Esophagus muscularis mucosa (tissue), 4 donors: Measurements from ENCODE around the gene LAGE3. TPM values are rescaled to one million over a fixed set of nuclear protein-coding genes. Genes with fewer than 3 reads are reported as not detected.

Experiments used
- DNase-seq: peaks from one replicate; pipeline ENCODE4 v3.0.0-alpha.2; 2017; ENCODE audit errors: extremely low spot score
- H3K27ac ChIP-seq, 4 donors: fragments of 200-600 bp; sonication (generic); replicated peaks in 1 of 4; 1 replicate in 3 of 4; 2 replicates in 1 of 4; pipeline ENCODE4 v1.5.1; 2016 to 2019; ENCODE audit warnings: mild to moderate bottlenecking in 1 of 4
- H3K27me3 ChIP-seq, 4 donors: fragments of 200-600 bp; sonication (generic); one replicate each; pipeline versions ENCODE4 v1.5.1 to v1.6.0; 2016 to 2019
- H3K36me3 ChIP-seq, 4 donors: fragments of 200-600 bp; sonication (generic); one replicate each; pipeline ENCODE4 v1.5.1; 2016 to 2019
- H3K4me1 ChIP-seq, 4 donors: fragments of 200-600 bp; sonication (generic); one replicate each; pipeline ENCODE4 v1.5.1; 2016 to 2019
- H3K4me3 ChIP-seq, 4 donors: fragments of 200-600 bp; sonication (generic); 1 replicate in 2 of 4; 2 replicates in 2 of 4; pipeline ENCODE4 v1.5.1; 2016 to 2019; ENCODE audit warnings: mild to moderate bottlenecking in 4 of 4, moderate library complexity in 1 of 4
- H3K9me3 ChIP-seq, 4 donors: fragments of 200-600 bp; sonication (generic); 1 replicate in 3 of 4; 2 replicates in 1 of 4; pipeline ENCODE4 v1.5.1; 2016 to 2019
- CTCF ChIP-seq, 3 experiments: fragments of 200-600 bp in 2 of 3; fragments of 450-650 bp in 1 of 3; sonication (generic) in 2 of 3; IDR thresholded peaks; one replicate each; pipeline ENCODE4 v1.5.1; 2017 to 2019; ENCODE audit warnings: antibody characterized with exemption in 3 of 3, mild to moderate bottlenecking in 2 of 3, moderate library complexity in 1 of 3
- EP300 ChIP-seq: sonication (generic); formaldehyde crosslinking; IDR thresholded peaks from one replicate; pipeline ENCODE4 v1.6.1; 2017; ENCODE audit warnings: antibody characterized with exemption
- POLR2A ChIP-seq: fragments of 450-650 bp; IDR thresholded peaks from one replicate; pipeline ENCODE4 v1.6.1; 2017; ENCODE audit warnings: antibody characterized with exemption, moderate library complexity, mild to moderate bottlenecking, low read depth
- POLR2AphosphoS5 ChIP-seq, 2 donors: sonication (generic); formaldehyde crosslinking; IDR thresholded peaks; one replicate each; pipeline ENCODE4 v1.6.1; 2017; ENCODE audit warnings: antibody characterized with exemption in 2 of 2
- WGBS: methylation state at CpG from one replicate; pipeline ENCODE4 v1.1.5; 2018; 5-methylcytosine and 5-hydroxymethylcytosine counted together
- intact Hi-C: fragments of 100-400 bp; cut with DNase I; formaldehyde crosslinking; loops from one replicate; pipeline ENCODE4 v1.15.1; 2023
- total RNA-seq, 4 donors: library from RNA; depleted of rRNA; stranded (reverse); fragments of >200 nt; gene quantifications; one replicate each; pipeline versions ENCODE4 v1.1.0 to v1.2.1, GENCODE V29; 2016

Gene LAGE3
- total RNA-seq, 4 donors from 2014 or later: 14.1 to 21.7 (median 16.9) TPM

GRCh38 chrX:154481195-154481594, 2.1 kb upstream of the LAGE3 start:
- 85% methylated on average over 5 of the region's 5 CpGs for WGBS
- DNase-seq: no peak
- TF ChIP-seq EP300 (no peak), CTCF (IDR thresholded peaks at IDR 0.05) (no peak), POLR2AphosphoS5 (IDR thresholded peaks at IDR 0.05) (no peak), POLR2A (no peak)
- H3K4me1 ChIP-seq: peaks cover 11 to 32% (median 32%) of the 10 kb centered on the region in 4 donors
- intact Hi-C loops: no loop called here
- H3K27me3 ChIP-seq: no peaks in the 10 kb centered on the region
- no peak overlapping the region for H3K4me3 ChIP-seq
- no peak overlapping the region for H3K27ac ChIP-seq
- no peaks in the 10 kb centered on the region for H3K9me3 ChIP-seq
- H3K36me3 ChIP-seq: peaks cover 0 to 15% (median 13%) of the 10 kb centered on the region in 4 donors

- no peaks in the 10 kb centered on the region for H3K9me3 ChIP-seq
- no peak for DNase-seq
- intact Hi-C loops: no loop called here
- WGBS: 76% methylated on average over 17 of the region's 24 CpGs
- peak overlapping the region; percentile 55 to 69 (median 58) for H3K4me3 ChIP-seq
- peaks cover 0 to 14% (median 13%) of the 10 kb centered on the region in 4 donors for H3K4me1 ChIP-seq
- TF ChIP-seq POLR2A: no peak
- no peak for TF ChIP-seq CTCF (IDR thresholded peaks at IDR 0.05)
- no peak for TF ChIP-seq EP300
- TF ChIP-seq POLR2AphosphoS5 (IDR thresholded peaks at IDR 0.05): no peak
- peaks cover 0 to 2% (median 0%) of the 10 kb centered on the region in 4 donors for H3K36me3 ChIP-seq
- H3K27me3 ChIP-seq: no peaks in the 10 kb centered on the region
- peak overlapping the region; percentile 78 to 87 (median 82) for H3K27ac ChIP-seq
Measured at GRCh38 chrX:154477891-154478477, 1.1 kb downstream of the LAGE3 start.

- 84% methylated on average over 8 of the region's 8 CpGs for WGBS
- no peak for TF ChIP-seq POLR2A
- no peak for TF ChIP-seq EP300
- no peak for TF ChIP-seq POLR2AphosphoS5 (IDR thresholded peaks at IDR 0.05)
- TF ChIP-seq CTCF (IDR thresholded peaks at IDR 0.05): no peak
- H3K27ac ChIP-seq: no peak overlapping the region
- DNase-seq: no peak
- no peaks in the 10 kb centered on the region for H3K27me3 ChIP-seq
- H3K4me1 ChIP-seq: peaks cover 0 to 14% (median 13%) of the 10 kb centered on the region in 4 donors
- H3K36me3 ChIP-seq: peaks cover 0 to 6% (median 0%) of the 10 kb centered on the region in 4 donors
- intact Hi-C loops: no loop called here
- H3K9me3 ChIP-seq: no peaks in the 10 kb centered on the region
- H3K4me3 ChIP-seq: no peak overlapping the region
Measured at GRCh38 chrX:154476821-154477220, 2.3 kb downstream of the LAGE3 start.

GRCh38 chrX:154473683-154474082, 5.4 kb downstream of the LAGE3 start:
- 82% methylated on average over 7 of the region's 7 CpGs for WGBS
- TF ChIP-seq POLR2A (no peak), POLR2AphosphoS5 (IDR thresholded peaks at IDR 0.05) (no peak), CTCF (IDR thresholded peaks at IDR 0.05) (no peak), EP300 (no peak)
- H3K27ac ChIP-seq: no peak overlapping the region
- H3K9me3 ChIP-seq: no peaks in the 10 kb centered on the region
- intact Hi-C loops: no loop called here
- H3K4me1 ChIP-seq: peaks cover 0 to 7% (median 7%) of the 10 kb centered on the region in 4 donors
- no peak for DNase-seq
- no peak overlapping the region for H3K4me3 ChIP-seq
- H3K27me3 ChIP-seq: no peaks in the 10 kb centered on the region
- H3K36me3 ChIP-seq: peaks cover 0 to 38% (median 18%) of the 10 kb centered on the region in 4 donors
